HepG2 (cell line): ENCODE measurements around the gene KATNAL1. TPM values are rescaled to one million over a fixed set of nuclear protein-coding genes. Genes with fewer than 3 reads are reported as not detected.

Experiments used
- ASH2L ChIP-seq: fragments of 300-600, 200-600 bp; sonication (generic); IDR thresholded peaks from 2 replicates; pipeline ENCODE4 v1.7.0; 2017; ENCODE audit warnings: low read depth, mild to moderate bottlenecking, moderate library complexity, mixed read lengths, low read length; ENCODE audit not compliant: insufficient read length
- FOXA3 ChIP-seq: IDR thresholded peaks from 2 replicates; pipeline ENCODE4 v1.6.1; 2016; ENCODE audit warnings: missing genetic modification reagents, missing compliant biosample characterization
- HDAC2 ChIP-seq: sonication (generic); formaldehyde crosslinking; IDR thresholded peaks from 2 replicates; pipeline ENCODE4 v1.4.0; 2020; ENCODE audit warnings: missing genetic modification reagents
- HMGA1 ChIP-seq: sonication (generic); formaldehyde crosslinking; conservative IDR thresholded peaks from 2 replicates; pipeline ENCODE4 v1.4.0; 2020; ENCODE audit warnings: missing genetic modification reagents
- HNRNPK ChIP-seq: fragments of 200-400 bp; formaldehyde crosslinking; IDR thresholded peaks from 2 replicates; pipeline ENCODE4 v1.6.1; 2018; ENCODE audit warnings: low read length, low read depth, moderate library complexity, mild to moderate bottlenecking; ENCODE audit not compliant: poor library complexity, severe bottlenecking
- HNRNPLL ChIP-seq: fragments of 200-400 bp; formaldehyde crosslinking; IDR thresholded peaks from 2 replicates; pipeline ENCODE4 v1.6.1; 2017; ENCODE audit warnings: mild to moderate bottlenecking, low read depth, low read length; ENCODE audit not compliant: poor library complexity, severe bottlenecking
- KDM2A ChIP-seq: sonication (generic); formaldehyde crosslinking; IDR thresholded peaks from 2 replicates; pipeline ENCODE4 v1.4.0; 2020; ENCODE audit warnings: low read depth, missing genetic modification reagents, borderline replicate concordance
- NONO ChIP-seq, 2 experiments: fragments of 450-650 bp in 1 of 2; sonication (generic) in 1 of 2; formaldehyde crosslinking in 1 of 2; IDR thresholded peaks in 1 of 2; conservative IDR thresholded peaks in 1 of 2; 2 replicates each; pipeline versions ENCODE4 v1.6.1 to v1.8.0; 2017 to 2022; ENCODE audit warnings: mild to moderate bottlenecking in 1 of 2, missing genetic modification reagents in 1 of 2, moderate library complexity in 1 of 2
- RBAK ChIP-seq: sonication (generic); formaldehyde crosslinking; IDR thresholded peaks from 2 replicates; pipeline ENCODE4 v1.5.1; 2020; ENCODE audit warnings: mild to moderate bottlenecking, missing genetic modification reagents
- SAFB2 ChIP-seq: sonication (generic); formaldehyde crosslinking; IDR thresholded peaks from 2 replicates; pipeline ENCODE4 v1.5.1; 2020; ENCODE audit warnings: missing genetic modification reagents, low read depth, mild to moderate bottlenecking, borderline replicate concordance
- SALL1 ChIP-seq: sonication (generic); formaldehyde crosslinking; IDR thresholded peaks from 2 replicates; pipeline ENCODE4 v1.8.0; 2022; ENCODE audit warnings: mild to moderate bottlenecking, missing genetic modification reagents
- SKI ChIP-seq: fragments of 450-650 bp; IDR thresholded peaks from one replicate; pipeline ENCODE4 v1.6.1; 2018; ENCODE audit warnings: mild to moderate bottlenecking; ENCODE audit not compliant: partially characterized antibody
- ZMYM4 ChIP-seq: sonication (generic); formaldehyde crosslinking; IDR thresholded peaks from 2 replicates; pipeline ENCODE4 v1.8.1; 2023; ENCODE audit warnings: mild to moderate bottlenecking, missing genetic modification reagents
- ZNF143 ChIP-seq: sonication (generic); formaldehyde crosslinking; IDR thresholded peaks from 2 replicates; pipeline ENCODE4 v1.4.0; 2020; ENCODE audit warnings: missing genetic modification reagents
- ZNF530 ChIP-seq: sonication (generic); formaldehyde crosslinking; IDR thresholded peaks from 2 replicates; pipeline ENCODE4 v1.5.0; 2020; ENCODE audit warnings: low read depth, mild to moderate bottlenecking, missing genetic modification reagents
- ZNF572 ChIP-seq: sonication (generic); formaldehyde crosslinking; IDR thresholded peaks from 2 replicates; pipeline ENCODE4 v1.5.1; 2020; ENCODE audit warnings: mild to moderate bottlenecking, missing genetic modification reagents
- ZNF589 ChIP-seq: sonication (generic); formaldehyde crosslinking; conservative IDR thresholded peaks from 2 replicates; pipeline ENCODE4 v1.8.0; 2022; ENCODE audit warnings: mild to moderate bottlenecking, moderate library complexity, missing genetic modification reagents
- polyA plus RNA-seq, 8 experiments: library from polyadenylated mRNA; depleted of rRNA in 3 of 8; stranded (reverse) in 7 of 8; unstranded in 1 of 8; fragments of >200 nt; fragmentation: Illumina TruSeq in 4 of 8; extraction: Trizol in 4 of 8; gene quantifications; 2 replicates each; pipeline versions ENCODE4 v1.2.1 to v1.2.3, GENCODE V29; 2011 to 2016; ENCODE audit warnings: low read depth in 4 of 8, missing spikeins in 1 of 8, mixed read lengths in 1 of 8; ENCODE audit not compliant: insufficient read depth in 1 of 8
- total RNA-seq, 5 experiments: library from RNA; depleted of rRNA; stranded (reverse); fragments of >200 nt; fragmentation: Illumina TruSeq; extraction: Trizol; gene quantifications; 2 replicates each; pipeline ENCODE4 v1.2.3, GENCODE V29; 2016; ENCODE audit warnings: low read depth in 1 of 5
- TF ChIP-seq, protein P1 (sequence below): IDR thresholded peaks from 2 replicates; pipeline ENCODE4 v1.6.1; 2016; ENCODE audit warnings: mild to moderate bottlenecking, missing biosample characterization, missing genetic modification reagents
- TF ChIP-seq, protein P2 (sequence below): IDR thresholded peaks from 2 replicates; pipeline ENCODE4 v1.6.1; 2018; ENCODE audit warnings: missing genetic modification reagents, mild to moderate bottlenecking, missing compliant biosample characterization
- TF ChIP-seq, protein P3 (sequence below): sonication (generic); formaldehyde crosslinking; IDR thresholded peaks from 2 replicates; pipeline ENCODE4 v1.4.0; 2020; ENCODE audit warnings: missing genetic modification reagents, borderline replicate concordance
- TF ChIP-seq, protein P4 (sequence below): sonication (generic); formaldehyde crosslinking; IDR thresholded peaks from 2 replicates; pipeline ENCODE4 v1.5.0; 2020; ENCODE audit warnings: mild to moderate bottlenecking, low read depth, missing genetic modification reagents, borderline replicate concordance
- TF ChIP-seq, protein P5 (sequence below): sonication (generic); formaldehyde crosslinking; IDR thresholded peaks from 2 replicates; pipeline ENCODE4 v1.5.0; 2020; ENCODE audit warnings: mild to moderate bottlenecking, missing genetic modification reagents, moderate library complexity

Gene KATNAL1
- total and polyA plus RNA-seq, 2 of the 13 experiments (the other 11 are each of a cell fraction or from before 2014, with no cell fraction given) = 3.2 to 11.8 TPM

DNA sequence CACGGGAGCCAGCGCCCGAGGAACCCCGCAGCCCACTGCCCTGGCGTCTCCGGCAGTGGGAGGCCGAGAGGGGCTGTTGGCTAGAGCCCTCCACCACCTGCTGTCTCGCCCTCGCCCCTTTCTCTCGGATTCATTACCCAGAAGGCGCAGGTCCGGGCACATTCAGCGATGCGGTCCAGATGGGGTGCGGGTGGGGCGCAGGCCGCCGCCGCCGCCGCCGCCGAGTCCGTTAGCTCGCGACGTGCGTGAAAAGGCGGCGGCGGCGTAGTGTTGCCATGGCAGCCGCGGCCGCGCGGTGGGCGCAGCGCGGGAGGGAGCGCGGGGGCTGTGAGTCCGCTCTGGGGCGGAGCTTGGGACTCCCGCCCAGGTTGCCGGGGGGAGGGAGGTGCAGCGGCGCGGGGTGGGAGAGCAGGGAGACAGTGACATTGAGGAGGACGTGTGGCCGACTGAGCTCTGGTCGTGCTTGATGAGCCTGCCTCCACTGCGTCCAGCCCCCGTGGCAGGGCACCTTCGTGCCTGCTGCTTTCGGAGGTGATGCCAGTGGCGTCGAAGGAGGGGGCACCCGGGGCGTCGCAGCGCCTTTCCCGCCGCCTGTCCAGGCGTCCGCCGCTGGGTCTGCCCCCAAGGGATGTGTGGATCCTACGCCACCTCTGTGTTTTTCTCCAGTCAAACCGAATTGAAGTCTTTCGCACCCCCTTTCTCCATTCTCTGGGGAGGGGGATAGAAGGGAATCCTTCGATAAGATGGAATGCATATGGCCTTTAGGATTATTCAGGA lies at the start of gene KATNAL1 (continued):
- TF ChIP-seq ZNF589 (CRISPR knock-in tag) (peak; percentile 83; the same call in 1 of the 2 replicates), HDAC2 (CRISPR knock-in tag) (peak; percentile 39; the same call in 1 of the 2 replicates), SALL1 (CRISPR knock-in tag) (peak; percentile 33; the same call in 1 of the 2 replicates), ZMYM4 (CRISPR knock-in tag) (peak; percentile 53; the same call in 1 of the 2 replicates), RBAK (CRISPR knock-in tag) (no peak), HNRNPLL (peak; percentile 91), HNRNPK (peak; percentile 69), ZNF530 (no peak), HMGA1 (CRISPR knock-in tag) (no peak), NONO (IDR thresholded peaks at IDR 0.05) (no peak), NONO (CRISPR knock-in tag; conservative IDR thresholded peaks at IDR 0.05) (peak; percentile 66), SKI (peak; percentile 66), ASH2L (peak; percentile 93), KDM2A (peak; percentile 64; the same call in 1 of the 2 replicates), ZNF572 (CRISPR knock-in tag) (no peak), ZNF143 (peak; percentile 59; the same call in 1 of the 2 replicates), SAFB2 (CRISPR knock-in tag) (peak; percentile 17; the same call in 1 of the 2 replicates), FOXA3 (CRISPR knock-in tag) (no peak)
- TF ChIP-seq, protein P1, sequence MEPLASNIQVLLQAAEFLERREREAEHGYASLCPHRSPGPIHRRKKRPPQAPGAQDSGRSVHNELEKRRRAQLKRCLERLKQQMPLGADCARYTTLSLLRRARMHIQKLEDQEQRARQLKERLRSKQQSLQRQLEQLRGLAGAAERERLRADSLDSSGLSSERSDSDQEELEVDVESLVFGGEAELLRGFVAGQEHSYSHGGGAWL (CRISPR knock-in tag) = peak; percentile 38; the same call in 1 of the 2 replicates
- TF ChIP-seq, protein P2, sequence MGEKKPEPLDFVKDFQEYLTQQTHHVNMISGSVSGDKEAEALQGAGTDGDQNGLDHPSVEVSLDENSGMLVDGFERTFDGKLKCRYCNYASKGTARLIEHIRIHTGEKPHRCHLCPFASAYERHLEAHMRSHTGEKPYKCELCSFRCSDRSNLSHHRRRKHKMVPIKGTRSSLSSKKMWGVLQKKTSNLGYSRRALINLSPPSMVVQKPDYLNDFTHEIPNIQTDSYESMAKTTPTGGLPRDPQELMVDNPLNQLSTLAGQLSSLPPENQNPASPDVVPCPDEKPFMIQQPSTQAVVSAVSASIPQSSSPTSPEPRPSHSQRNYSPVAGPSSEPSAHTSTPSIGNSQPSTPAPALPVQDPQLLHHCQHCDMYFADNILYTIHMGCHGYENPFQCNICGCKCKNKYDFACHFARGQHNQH = peak; percentile 43; the same call in 1 of the 2 replicates
- TF ChIP-seq, protein P3, sequence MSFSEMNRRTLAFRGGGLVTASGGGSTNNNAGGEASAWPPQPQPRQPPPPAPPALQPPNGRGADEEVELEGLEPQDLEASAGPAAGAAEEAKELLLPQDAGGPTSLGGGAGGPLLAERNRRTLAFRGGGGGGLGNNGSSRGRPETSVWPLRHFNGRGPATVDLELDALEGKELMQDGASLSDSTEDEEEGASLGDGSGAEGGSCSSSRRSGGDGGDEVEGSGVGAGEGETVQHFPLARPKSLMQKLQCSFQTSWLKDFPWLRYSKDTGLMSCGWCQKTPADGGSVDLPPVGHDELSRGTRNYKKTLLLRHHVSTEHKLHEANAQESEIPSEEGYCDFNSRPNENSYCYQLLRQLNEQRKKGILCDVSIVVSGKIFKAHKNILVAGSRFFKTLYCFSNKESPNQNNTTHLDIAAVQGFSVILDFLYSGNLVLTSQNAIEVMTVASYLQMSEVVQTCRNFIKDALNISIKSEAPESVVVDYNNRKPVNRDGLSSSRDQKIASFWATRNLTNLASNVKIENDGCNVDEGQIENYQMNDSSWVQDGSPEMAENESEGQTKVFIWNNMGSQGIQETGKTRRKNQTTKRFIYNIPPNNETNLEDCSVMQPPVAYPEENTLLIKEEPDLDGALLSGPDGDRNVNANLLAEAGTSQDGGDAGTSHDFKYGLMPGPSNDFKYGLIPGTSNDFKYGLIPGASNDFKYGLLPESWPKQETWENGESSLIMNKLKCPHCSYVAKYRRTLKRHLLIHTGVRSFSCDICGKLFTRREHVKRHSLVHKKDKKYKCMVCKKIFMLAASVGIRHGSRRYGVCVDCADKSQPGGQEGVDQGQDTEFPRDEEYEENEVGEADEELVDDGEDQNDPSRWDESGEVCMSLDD = peak; percentile 65
- TF ChIP-seq, protein P4, sequence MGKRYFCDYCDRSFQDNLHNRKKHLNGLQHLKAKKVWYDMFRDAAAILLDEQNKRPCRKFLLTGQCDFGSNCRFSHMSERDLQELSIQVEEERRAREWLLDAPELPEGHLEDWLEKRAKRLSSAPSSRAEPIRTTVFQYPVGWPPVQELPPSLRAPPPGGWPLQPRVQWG (CRISPR knock-in tag) = no peak
- TF ChIP-seq, protein P5, sequence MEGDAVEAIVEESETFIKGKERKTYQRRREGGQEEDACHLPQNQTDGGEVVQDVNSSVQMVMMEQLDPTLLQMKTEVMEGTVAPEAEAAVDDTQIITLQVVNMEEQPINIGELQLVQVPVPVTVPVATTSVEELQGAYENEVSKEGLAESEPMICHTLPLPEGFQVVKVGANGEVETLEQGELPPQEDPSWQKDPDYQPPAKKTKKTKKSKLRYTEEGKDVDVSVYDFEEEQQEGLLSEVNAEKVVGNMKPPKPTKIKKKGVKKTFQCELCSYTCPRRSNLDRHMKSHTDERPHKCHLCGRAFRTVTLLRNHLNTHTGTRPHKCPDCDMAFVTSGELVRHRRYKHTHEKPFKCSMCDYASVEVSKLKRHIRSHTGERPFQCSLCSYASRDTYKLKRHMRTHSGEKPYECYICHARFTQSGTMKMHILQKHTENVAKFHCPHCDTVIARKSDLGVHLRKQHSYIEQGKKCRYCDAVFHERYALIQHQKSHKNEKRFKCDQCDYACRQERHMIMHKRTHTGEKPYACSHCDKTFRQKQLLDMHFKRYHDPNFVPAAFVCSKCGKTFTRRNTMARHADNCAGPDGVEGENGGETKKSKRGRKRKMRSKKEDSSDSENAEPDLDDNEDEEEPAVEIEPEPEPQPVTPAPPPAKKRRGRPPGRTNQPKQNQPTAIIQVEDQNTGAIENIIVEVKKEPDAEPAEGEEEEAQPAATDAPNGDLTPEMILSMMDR (CRISPR knock-in tag) = 0 out of 2 replicates have a peak, but pooled peaks have one; percentile 13
